HG03139 (cell line): ENCODE results near the gene ADGRA1.
"Not testable (repeated sequence)": the region's sequence is repeated elsewhere in the genome, so short reads cannot be mapped to it uniquely, and the experiment has no call there.

Experiments
- ATAC-seq: cut with Tn5 transposase; IDR thresholded peaks from one replicate; pipeline ENCODE4 v1.9.1; 2021; ENCODE audit not compliant: unreplicated experiment

The ADGRA1 gene

DNA sequence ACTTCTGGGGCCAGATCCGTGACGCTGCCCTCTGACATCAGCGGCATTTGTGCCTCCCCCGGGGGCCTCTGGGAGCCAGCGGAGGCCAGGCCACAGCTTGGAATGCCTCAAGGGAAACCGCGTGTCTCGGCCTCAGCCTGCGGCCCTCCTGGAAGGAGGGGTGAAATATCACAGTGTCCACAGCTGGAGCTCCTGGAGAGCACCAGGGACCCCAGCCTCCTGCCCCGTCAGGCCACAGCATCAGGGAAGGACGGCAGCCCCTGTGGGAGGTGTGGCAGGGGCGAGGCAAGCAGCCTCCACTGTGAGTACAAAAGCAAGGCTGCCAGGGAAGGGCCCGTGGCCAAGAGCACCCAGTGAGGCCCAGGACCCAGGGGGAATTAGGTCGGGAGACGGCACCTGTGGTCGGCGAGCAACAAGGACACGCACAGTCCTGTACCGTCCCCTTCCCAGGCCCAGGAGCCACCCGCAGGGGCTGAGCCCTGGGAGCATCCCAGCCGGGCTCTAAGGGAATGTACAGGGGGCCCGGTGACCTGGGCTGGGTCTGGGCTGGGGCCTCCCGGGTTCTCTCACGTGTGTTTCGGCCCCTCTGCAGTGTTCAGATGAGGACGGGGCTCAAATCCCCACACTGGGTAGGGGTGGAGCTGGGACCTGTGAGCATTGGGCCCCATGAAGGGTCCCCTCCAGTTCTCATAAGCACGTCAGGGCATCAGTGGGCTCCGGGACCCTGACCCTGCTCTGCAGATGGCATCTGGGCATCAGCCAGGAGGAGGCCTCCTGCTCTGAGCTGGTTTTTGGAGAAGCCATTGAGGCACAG lies 53.6 kb downstream of the ADGRA1 start:
- ATAC-seq: no peak

DNA sequence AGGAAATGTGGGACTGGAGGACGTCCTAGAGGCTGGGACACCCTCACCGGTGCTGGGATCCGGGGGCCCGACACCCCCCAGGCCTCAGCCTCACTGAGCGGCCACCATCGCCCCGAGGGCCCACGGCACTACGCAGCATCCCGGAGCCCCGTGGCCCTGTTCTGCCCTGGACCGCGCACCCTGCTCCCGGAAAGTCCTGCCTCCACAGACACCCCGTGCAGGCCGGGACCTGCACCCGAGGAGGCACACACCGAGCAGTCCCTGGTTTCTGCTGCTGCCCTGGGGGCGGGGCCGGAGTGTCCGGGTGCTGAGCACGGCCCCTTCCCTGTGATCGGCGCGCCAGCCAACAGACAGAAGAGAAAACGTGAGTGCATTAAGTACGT lies 54.2 kb downstream of the ADGRA1 start:
- no peak for ATAC-seq

- no peak for ATAC-seq
Measured at GRCh38 chr10:133142523-133143199, 54.9 kb downstream of the ADGRA1 start.

GRCh38 chr10:133143200-133143533 lies 55.4 kb downstream of the ADGRA1 start:
- no peak for ATAC-seq

GRCh38 chr10:133143546-133143945 lies 55.8 kb downstream of the ADGRA1 start:
- ATAC-seq: no peak

DNA sequence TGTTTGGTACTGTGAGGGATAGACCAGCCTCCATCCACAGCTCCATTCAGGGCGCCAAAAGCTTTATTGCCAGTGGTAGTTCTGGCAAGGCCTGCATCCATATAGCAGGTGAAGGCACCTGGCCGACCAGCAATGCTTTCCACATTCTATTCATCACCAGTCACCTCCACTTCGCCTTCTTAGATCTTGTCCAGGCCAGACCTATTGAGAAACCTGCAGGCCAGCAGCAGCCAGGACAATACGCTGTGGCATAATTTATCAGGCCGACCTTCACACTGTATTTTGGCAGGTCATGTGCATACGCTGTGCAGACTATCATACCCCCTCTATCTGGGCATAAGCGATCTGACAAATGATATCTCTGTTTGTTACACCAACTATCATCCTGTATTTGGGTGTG lies 57.0 kb downstream of the ADGRA1 start:
- no peak for ATAC-seq

DNA sequence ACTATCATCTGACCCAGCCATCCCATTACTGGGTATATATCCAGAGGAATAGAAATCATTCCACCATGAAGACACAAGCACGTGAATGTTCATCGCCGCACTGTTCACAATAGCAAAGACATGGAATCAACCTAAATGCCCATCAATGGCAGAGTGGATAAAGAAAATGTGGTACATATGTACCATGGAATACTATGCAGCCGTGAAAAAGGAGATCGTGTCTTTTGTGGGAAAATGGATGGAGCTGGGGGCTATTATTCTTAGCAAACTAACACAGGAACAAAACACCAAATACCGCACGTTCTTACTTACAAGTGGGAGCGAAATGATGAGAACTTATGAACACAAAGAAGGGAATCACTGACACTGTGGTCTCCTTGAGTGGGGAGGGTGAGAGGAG lies 62.5 kb downstream of the ADGRA1 start:
- no peak for ATAC-seq

- ATAC-seq: no peak
Measured at GRCh38 chr10:133150656-133151055, 62.9 kb downstream of the ADGRA1 start.

DNA sequence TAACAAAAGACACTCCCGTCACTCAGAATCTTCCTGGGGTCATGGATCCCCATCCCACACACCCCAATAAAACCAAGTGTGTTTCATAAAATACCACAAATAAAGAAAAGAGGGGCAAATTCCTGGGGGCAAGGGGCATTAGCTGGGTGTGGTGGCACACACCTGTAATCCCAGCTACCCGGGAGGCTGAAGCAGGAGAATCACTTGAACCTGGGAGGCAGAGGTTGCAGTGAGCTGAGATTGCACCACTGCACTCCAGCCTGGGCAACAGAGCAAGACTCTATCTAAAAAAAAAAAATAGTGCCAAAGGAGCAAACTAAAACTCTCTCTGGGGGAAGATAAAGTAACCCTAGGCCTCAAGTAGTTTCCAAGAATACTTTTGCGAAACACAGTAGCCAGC lies 63.3 kb downstream of the ADGRA1 start:
- ATAC-seq: not testable (repeated sequence)

GRCh38 chr10:133151543-133151972 lies 63.8 kb downstream of the ADGRA1 start:
- no peak for ATAC-seq

- ATAC-seq: no peak
Measured at GRCh38 chr10:133154411-133154810, 66.7 kb downstream of the ADGRA1 start.

- no peak for ATAC-seq
Measured at GRCh38 chr10:133154996-133155778, 67.5 kb downstream of the ADGRA1 start.

DNA sequence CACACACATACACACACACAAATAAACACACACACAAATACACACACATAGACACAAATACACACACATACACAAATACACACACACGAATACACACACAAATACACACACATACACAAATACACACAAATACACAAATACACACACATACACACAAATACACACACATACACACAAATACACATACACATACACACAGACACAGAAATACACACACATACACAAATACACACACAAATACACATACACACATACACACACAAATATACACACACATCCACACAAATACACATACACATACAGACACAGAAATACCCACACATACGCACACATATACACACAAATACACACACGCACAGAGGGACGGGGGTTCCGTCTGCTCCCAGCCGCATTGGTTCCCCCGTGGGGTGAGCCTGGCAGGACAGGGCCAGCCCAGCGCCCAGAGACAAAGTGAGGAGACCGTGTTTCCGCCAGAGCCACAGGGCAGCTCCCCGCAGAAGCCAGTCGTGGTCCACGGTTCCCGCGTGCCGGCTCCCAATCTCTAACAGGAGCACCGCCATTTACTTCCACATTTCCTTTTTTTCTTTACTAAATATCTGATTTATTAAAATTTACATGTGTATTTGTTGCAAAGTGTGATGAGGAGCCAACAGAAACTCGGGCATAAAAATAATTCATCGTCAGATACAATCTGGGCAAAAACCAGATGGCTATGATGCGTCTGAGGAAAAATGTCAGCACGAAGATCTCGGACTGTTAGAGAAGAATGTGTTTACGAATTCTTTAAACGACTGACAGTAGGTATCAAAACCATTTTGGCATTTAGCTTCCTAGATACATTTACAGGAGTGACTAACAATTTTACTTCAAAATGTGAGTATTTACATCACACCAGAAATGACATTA lies 69.2 kb downstream of the ADGRA1 start:
- no peak for ATAC-seq

- ATAC-seq: no peak
Measured at GRCh38 chr10:133157662-133158436, 70.1 kb downstream of the ADGRA1 start.

DNA sequence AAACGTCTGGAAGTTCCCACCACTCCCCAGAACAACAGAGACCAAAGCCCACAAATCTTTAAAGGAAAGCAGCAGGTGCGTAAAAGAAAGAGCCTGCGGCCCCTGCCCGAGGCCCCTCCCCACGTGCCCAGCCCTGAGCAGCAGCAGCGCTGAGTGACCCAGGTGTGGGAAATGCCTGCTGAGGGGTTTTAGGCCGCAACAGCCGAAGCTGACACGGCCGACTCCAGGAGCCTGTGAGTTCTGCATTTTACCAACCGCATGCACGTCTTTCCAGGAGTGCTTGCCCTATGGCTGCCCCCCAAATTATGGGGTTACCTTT lies 70.7 kb downstream of the ADGRA1 start:
- no peak for ATAC-seq

GRCh38 chr10:133158756-133159610 lies 71.3 kb downstream of the ADGRA1 start:
- ATAC-seq: no peak

DNA sequence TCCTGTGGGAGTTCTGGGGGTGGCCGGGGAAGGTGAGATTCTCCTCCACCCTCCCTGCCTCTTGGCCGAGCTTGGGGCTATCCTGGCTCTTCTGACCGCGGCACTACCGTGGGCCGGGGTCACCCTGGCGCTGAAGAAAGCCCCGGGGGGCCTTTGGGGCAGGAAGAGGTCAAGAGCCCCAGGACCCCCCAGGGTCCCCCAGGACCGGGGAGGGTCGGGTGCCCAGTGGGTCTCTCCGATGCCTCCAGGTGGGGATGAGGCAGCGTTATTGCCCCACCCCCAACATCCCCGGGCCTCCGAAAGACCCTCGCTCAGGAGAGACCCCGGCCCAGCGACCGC lies 71.9 kb downstream of the ADGRA1 start:
- no peak for ATAC-seq

DNA sequence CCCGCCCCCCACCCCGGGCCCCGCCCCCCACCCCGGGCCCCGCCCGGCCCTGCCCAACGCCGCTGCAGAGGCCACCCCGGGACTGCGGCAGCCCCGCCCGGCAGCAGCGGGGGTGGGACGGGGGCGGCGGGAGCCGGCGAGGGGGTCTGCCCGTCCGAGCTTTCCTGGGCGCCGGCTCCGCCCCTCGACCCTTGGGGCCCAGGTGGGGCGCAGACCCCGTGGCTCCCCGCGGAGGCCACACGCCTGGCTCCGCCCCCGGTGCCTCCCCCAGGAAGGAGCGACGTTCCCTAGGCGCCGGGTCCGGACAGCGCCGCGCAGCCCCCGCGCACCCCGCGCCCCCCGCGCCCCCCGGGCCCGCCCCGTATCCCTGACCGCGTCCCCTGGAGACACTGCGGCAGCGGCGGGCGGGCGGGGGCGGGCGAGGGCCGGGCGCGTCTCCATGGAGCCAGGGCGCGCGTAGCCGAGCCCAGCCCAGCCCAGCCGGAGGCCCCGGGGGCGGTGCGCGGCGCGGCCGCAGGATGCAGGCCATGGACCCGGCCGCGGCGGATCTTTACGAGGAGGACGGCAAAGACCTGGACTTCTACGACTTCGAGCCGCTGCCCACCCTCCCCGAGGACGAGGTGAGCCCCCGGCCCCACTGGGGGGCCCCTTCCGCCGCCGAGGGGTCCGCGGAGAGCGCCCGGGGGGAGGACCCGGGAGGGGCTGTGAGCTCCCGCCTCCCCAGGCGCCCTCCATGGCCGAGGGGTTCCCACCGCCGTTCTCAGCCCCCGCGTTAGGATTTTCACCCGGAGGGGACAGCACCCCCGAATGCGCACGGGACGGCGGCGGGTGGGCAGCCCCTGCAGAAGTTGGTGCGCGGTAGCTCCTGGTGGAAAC lies 72.5 kb downstream of the ADGRA1 start, which contains the start of gene KNDC1:
Gene KNDC1 (plus strand): TSS at position 270 of the 876 bp plus-strand sequence. CDS start 249 bp downstream, at position 519.
- ATAC-seq: no peak
